Activated T-cell treated with anti-CD3 and anti-CD28 coated beads for 1 hour (primary cell): ENCODE measurements around the gene SSBP4.

Experiments
- DNase-seq: peaks from one replicate; pipeline ENCODE4 v3.0.0-alpha.2; 2020; ENCODE audit warnings: low read depth

Gene SSBP4

GRCh38 chr19:18433015-18433691, 14.0 kb downstream of the SSBP4 start:
- DNase-seq, result no peak

GRCh38 chr19:18433735-18434398, 14.7 kb downstream of the SSBP4 start:
- no peak for DNase-seq

GRCh38 chr19:18434411-18435175, 15.4 kb downstream of the SSBP4 start:
- DNase-seq, result no peak

DNA sequence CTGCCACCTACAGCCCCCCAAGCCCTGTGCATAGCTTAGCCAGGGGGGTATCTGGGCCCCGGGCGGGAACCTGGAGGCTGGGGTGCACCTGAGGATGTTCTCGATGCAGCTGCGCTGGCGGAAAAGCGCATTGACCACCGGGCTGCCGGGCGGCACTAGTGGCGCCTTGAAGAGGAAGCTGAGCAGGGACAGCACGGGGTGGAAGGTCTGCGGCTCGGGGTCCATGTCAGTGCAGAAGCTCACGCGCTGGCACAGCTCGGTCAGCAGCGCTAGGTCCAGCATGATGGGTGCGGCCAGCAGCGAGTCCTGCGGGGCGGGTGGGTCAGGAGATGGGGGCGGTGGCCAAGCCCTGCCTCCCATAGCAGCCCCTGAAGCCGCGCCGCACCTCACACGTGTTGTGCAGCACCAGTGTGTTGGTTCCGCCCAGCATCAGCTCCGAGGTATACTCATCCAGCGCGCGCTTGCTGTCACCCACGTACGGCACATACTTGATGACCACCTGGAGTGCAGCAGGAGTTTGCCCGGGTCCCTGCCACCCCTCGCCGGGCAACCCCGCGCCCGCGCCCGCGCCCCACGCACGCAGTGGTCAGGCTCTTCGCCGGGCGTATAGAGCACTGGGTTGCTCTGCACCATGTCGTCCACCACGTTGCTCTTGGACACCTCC, 16.1 kb downstream of the SSBP4 start:
- no peak for DNase-seq

DNA sequence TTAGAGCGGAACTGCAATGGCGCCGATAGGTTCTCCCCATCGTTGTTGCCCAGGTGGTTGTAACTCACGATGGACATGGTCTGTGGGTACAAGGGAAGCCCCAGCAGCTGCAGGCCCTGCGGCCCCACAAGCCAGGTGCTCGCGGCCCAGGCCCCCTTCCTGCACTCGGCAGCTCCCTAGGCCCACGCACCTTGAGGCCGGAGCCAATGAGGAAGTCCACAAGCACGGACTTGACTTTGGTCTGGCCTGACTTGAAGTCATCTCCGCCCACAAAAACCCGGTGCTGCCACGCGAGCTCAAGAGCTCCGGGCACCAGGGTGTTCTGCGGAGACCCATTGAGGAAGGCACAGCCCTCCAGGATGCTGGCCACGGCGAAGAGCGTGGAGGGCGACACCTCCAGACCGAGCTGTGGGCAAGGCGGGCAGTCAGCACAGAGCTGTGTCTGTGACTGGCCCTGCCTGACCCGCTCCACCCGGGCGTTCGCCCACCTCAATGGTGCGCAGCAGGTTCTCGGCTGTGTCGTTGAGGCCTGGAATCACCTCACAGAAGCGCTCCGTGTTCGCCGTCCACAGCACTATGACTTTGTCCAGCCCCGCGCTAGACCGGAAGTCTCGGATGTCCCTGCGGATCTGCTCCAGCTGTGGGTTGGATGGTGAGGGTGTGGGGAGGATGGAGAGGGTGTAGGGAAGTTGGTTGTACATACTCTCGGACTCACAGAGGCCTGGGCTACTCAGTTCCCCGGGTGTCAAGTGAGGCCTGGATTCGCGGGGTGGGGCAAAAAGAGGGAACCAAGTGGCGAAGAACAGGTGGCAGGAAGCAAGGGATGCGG, 16.9 kb downstream of the SSBP4 start:
- no peak for DNase-seq

- DNase-seq, result peak; percentile 67
Measured at GRCh38 chr19:18436671-18437490, 17.7 kb downstream of the SSBP4 start.

GRCh38 chr19:18437491-18438330, 18.5 kb downstream of the SSBP4 start, which contains the start of gene ISYNA1:
ISYNA1 (minus strand) TSS chr19:18438133; CDS start chr19:18437979, 154 bp downstream.
- no peak for DNase-seq

- no peak for DNase-seq
Measured at GRCh38 chr19:18438331-18439024, 19.3 kb downstream of the SSBP4 start.

- DNase-seq, result no peak
Measured at GRCh38 chr19:18439025-18439909, 20.1 kb downstream of the SSBP4 start.

GRCh38 chr19:18439910-18440237, 20.7 kb downstream of the SSBP4 start:
- DNase-seq, result no peak

GRCh38 chr19:18440415-18440877, 21.2 kb downstream of the SSBP4 start:
- DNase-seq, result no peak

DNA sequence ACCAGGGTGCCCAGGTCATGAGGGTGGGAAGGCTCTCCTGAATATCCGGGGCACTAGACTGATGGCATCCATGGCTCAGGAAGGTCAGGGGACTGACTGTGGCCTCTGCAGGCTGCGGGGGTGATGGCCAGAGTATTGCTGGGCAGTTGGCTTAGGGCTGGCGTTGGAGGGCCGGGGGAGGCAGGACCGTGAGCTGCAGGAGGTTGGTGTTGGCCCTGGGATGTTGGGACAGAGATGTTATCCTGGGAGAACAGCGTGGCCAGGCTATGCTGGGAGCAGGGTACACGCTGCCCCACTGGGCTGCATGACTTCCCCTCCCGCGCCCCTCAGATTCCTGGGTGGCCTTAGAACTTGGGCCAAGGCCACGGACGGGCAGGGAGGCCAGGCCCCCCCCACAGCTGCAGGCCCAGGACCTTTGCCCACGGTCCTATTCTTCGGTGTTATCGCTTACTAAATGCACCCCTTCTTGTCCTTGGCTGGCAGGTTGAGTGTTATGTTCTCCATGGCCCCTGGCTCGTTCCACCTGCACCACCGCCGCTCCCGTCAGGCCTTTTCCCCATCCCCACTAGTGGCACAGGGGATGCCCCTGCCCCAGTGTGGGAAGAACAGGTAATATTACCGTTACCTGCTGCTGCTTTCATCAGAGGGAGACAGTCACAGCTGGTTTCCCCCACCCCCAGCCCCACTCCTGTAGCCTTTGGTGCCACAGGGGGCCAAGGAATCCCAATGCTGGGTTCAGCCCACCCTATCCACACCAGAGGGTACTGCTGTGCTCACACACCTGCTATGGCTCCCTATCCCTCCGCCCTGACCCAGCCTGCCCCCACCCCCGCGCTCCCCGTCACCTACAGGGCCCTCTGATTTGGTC, 22.0 kb downstream of the SSBP4 start:
- DNase-seq, result no peak

GRCh38 chr19:18441804-18442788, 22.9 kb downstream of the SSBP4 start:
- no peak for DNase-seq

DNA sequence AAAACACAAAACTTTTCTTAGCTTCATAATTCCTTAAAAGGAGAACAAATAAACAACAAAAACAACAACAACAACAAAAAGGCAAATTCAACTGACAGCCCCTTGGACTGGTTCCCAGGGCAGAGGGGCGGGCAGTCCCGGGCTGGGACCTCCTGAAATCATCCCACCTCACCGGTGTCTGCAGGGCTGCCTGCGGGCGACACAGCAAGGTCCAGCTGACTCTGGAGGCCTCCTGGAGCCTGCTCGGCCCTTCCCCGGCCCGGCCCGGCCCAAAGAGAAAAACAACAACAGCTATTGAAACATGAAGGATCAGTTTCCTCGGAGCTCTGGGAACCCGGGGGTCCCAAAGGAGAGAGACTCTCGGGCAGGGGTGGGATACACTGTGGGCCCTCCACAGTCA, 23.7 kb downstream of the SSBP4 start:
- DNase-seq, result no peak

- DNase-seq, result no peak
Measured at GRCh38 chr19:18443406-18443805, 24.2 kb downstream of the SSBP4 start.

DNA sequence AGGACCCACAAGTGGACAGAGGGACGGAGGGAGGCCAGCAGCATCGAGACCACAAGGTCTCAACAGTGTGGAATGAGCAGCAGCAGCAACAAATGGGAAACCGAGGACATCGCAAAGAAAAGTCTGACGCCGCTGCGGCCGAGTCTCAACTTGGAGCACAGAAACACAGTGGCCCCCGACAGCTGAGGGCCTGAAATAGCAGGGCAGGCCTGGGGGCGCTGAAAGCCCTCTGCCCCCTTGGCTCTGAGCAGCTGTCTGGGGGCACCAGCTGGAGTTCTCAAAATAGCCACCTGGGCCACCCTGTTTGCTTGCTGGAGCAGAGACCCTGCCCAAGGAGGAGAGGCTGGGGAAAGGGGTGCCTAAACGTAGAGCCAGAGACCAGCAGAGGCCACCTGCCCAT, 24.6 kb downstream of the SSBP4 start:
- DNase-seq, result no peak
